ENCODE data around the gene ASTN2.

DNA sequence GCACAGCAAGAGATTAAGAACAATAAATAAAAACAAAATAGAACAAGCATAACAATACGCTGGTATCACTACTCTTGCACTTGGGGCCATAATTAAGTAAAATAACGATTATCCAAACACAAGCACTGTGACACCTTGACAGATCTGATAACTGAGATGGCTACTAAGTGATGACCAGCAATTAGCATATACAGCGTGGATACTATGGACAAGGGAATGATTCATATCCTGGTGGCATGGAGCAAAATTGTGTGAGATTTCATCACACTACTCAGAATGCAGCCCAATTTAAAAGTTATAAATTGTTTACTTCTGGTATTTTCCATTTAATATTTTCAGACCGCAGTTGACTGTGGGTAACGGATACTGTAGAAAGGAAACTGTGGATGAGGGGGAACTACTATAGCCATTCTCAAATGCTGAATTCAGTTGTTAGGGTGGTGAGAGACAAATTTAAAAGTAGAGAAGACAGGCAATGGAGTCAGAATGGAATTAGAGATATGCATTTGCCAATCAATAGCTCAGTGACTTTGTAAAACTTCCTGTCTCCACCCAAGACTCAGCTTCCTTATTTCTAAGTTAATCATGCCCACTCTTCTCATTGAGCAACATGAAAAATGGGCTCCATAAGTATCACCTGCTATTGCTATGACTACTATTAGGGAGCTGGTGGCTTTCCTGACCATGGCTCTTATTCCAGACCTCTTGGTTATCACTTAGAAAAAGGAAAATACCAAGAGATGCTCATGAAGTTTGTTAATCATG, 427.0 kb downstream of the ASTN2 start:
- TF ChIP-seq BRCA1 (IDR thresholded peaks at IDR 0.05) (no peak), BRCA1 (CRISPR knock-in tag; IDR thresholded peaks at IDR 0.05) (no peak), SMARCB1 (IDR thresholded peaks at IDR 0.05; ENCODE audit: insufficient read length, low read depth) (no peak), CAMTA2 (CRISPR knock-in tag; conservative IDR thresholded peaks at IDR 0.05) (no peak), NR3C1 (CRISPR knock-in tag; IDR thresholded peaks at IDR 0.05) (no peak)

Data from K562 (cell line).